Measurements from ENCODE around the gene PFKFB2. TPM values are rescaled to one million over a fixed set of nuclear protein-coding genes. Genes with fewer than 3 reads are reported as not detected.
A peak's percentile ranks its signal among the peaks of the same experiment; 100 is the strongest.

PFKFB2 gene
- total and polyA plus RNA-seq, 2 of the 8 experiments (the other 6 are each of a cell fraction or from before 2014, with no cell fraction given) = 6.7 to 19.1 TPM

GRCh38 chr1:207031632-207032264, 21.3 kb upstream of the PFKFB2 start:
- Histone ChIP-seq H3K4me3 (ENCODE audit: extremely low read depth in 1 of 4, insufficient read depth in 2 of 4, low read depth in 3 of 4, low read length in 4 of 4) (peak overlapping the region in 3 of 4 experiments; percentile 26 to 50 (median 32); a peak in 5 of 8 replicates), H2BK120ac (replicated peaks; ENCODE audit: low read depth, low read length) (no peak overlapping the region), H4K5ac (ENCODE audit: insufficient read length, low read depth, low read length) (no peak overlapping the region), H2AFZ (ENCODE audit: low read length) (no peak overlapping the region; the same call in 1 of the 2 replicates), H3K56ac (replicated peaks; ENCODE audit: insufficient read length, low read depth, low read length) (no peak overlapping the region), H3K4me1 (replicated peaks in 1 of 4; ENCODE audit: control insufficient read depth in 3 of 4, insufficient read depth in 4 of 4, low read length in 3 of 4) (peaks cover 4 to 17% (median 12%) of the 10 kb centered on the region in 4 experiments), H3K4me2 (ENCODE audit: insufficient read depth in 1 of 2, low read depth in 2 of 2, low read length in 2 of 2) (peak overlapping the region; percentile 45 to 62), H3K14ac (ENCODE audit: insufficient read length) (no peak overlapping the region), H3K79me2 (ENCODE audit: control insufficient read depth in 1 of 2, insufficient read depth in 2 of 2, low read length in 2 of 2) (no peaks in the 10 kb centered on the region), H4K91ac (replicated peaks; ENCODE audit: insufficient read length, low read length) (peak overlapping the region; percentile 48), H4K8ac (ENCODE audit: extremely low read depth, insufficient read depth, low read length) (no peak overlapping the region), H3K4ac (replicated peaks; ENCODE audit: insufficient read length, low read depth, low read length) (no peak overlapping the region), H2AK5ac (ENCODE audit: low read depth, low read length) (0 out of 2 replicates have a peak overlapping the region, but pooled peaks have one; percentile 0), H2BK15ac (ENCODE audit: low read length) (no peak overlapping the region), H2BK12ac (ENCODE audit: low read depth, low read length) (peak overlapping the region; percentile 61; the same call in 1 of the 2 replicates), H3K18ac (ENCODE audit: extremely low read depth, low read length) (no peak overlapping the region; the same call in 1 of the 2 replicates), H3K79me1 (ENCODE audit: low read depth, low read length) (no peaks in the 10 kb centered on the region), H3K23ac (ENCODE audit: insufficient read length) (no peak overlapping the region), H3K36me3 (ENCODE audit: control insufficient read depth in 2 of 4, insufficient read depth in 4 of 4, low read length in 3 of 4) (no peaks in the 10 kb centered on the region), H3K9me3 (ENCODE audit: insufficient read depth in 2 of 2, low read depth in 1 of 2, low read length in 1 of 2) (no peaks in the 10 kb centered on the region), H3K27ac (ENCODE audit: low read depth, low read length) (no peak overlapping the region), H3K9ac (replicated peaks in 1 of 4; ENCODE audit: extremely low read depth in 1 of 4, low read depth in 3 of 4, low read length in 3 of 4) (no peak overlapping the region), H2BK20ac (ENCODE audit: low read length) (peak overlapping the region; percentile 63; the same call in 1 of the 2 replicates), H2BK5ac (ENCODE audit: low read depth, low read length) (no peak overlapping the region), H4K20me1 (replicated peaks in 1 of 2; ENCODE audit: control insufficient read depth in 1 of 2, insufficient read depth in 2 of 2, low read length in 2 of 2) (no peaks in the 10 kb centered on the region), H3K23me2 (ENCODE audit: low read depth, low read length) (no peaks in the 10 kb centered on the region), H3K27me3 (replicated peaks in 1 of 4; ENCODE audit: control insufficient read depth in 3 of 4, extremely low read depth in 1 of 4, insufficient read depth in 3 of 4, low read length in 3 of 4) (no peaks in the 10 kb centered on the region)
- 81% methylated on average over 7 of the region's 7 CpGs; no CpG with 5 or more reads in 1 of the 2 experiments for WGBS, 2 experiments (ENCODE audit: extremely low coverage in 1 of 2, insufficient coverage in 1 of 2, insufficient read length in 1 of 2, insufficient replicate concordance in 2 of 2, low coverage in 1 of 2, low lambda C conversion rate in 2 of 2, missing lambda C conversion rate in 1 of 2)
- ChIA-PET CTCF (ENCODE audit: partially characterized antibody) (interaction anchor here (0.6 to 6.1 kb wide), 10 partner anchors 9 to 468 kb away, joined by 3 to 40 read pairs (median 4); partner anchors contain the start of gene YOD1), POLR2A (ENCODE audit: partially characterized antibody) (interaction anchor here (0.7 to 3.2 kb wide), 6 partner anchors 10 to 26 kb away, joined by 3 to 16 read pairs (median 8); partner anchors contain the start of genes PFKFB2 and YOD1)
- no peak for DNase-seq (ENCODE audit: low read depth in 1 of 2, low spot score in 2 of 2)
- no peak for FAIRE-seq
- no peak for TF ChIP-seq GTF2F1 (IDR thresholded peaks at IDR 0.05; ENCODE audit: borderline replicate concordance, low read depth, low read length)
- no peak for TF ChIP-seq EGR1 (IDR thresholded peaks at IDR 0.05; ENCODE audit: borderline replicate concordance, low read depth, low read length)
- no peak for TF ChIP-seq POLR2A (IDR thresholded peaks at IDR 0.05; ENCODE audit: control extremely low read depth in 1 of 2, low read depth in 2 of 2, low read length in 2 of 2)
- no peak for TF ChIP-seq SP2 (IDR thresholded peaks at IDR 0.05; ENCODE audit: low read length)
- no peak for TF ChIP-seq POLR2AphosphoS5 (IDR thresholded peaks at IDR 0.05; ENCODE audit: low read depth, low read length)
- TF ChIP-seq JUN (IDR thresholded peaks at IDR 0.05; ENCODE audit: low read depth, low read length) = no peak
- no peak for TF ChIP-seq RNF2 (IDR thresholded peaks at IDR 0.05; ENCODE audit: borderline replicate concordance, low read depth, low read length, missing control alignments, poor library complexity, severe bottlenecking)
- TF ChIP-seq TEAD4 (IDR thresholded peaks at IDR 0.05; ENCODE audit: low read depth, low read length) = no peak
- TF ChIP-seq KDM1A (IDR thresholded peaks at IDR 0.05; ENCODE audit: borderline replicate concordance, low read length) = no peak
- no peak for TF ChIP-seq USF2 (IDR thresholded peaks at IDR 0.05; ENCODE audit: low read length)
- no peak for TF ChIP-seq HDAC6 (IDR thresholded peaks at IDR 0.05; ENCODE audit: low read depth, low read length)

Measured in H1 (cell line).